ENCODE data around the gene GATAD1. TPM values are rescaled to one million over a fixed set of nuclear protein-coding genes. Genes with fewer than 3 reads are reported as not detected.

Gene GATAD1
- total RNA-seq, 4 donors from 2014 or later, result 42.9 to 61.8 (median 54.1) TPM

GRCh38 chr7:92409357-92409756, 37.9 kb upstream of the GATAD1 start:
- TF ChIP-seq CTCF (IDR thresholded peaks at IDR 0.05; ENCODE audit: low read depth), result no peak

- no peak for TF ChIP-seq CTCF (IDR thresholded peaks at IDR 0.05; ENCODE audit: low read depth)
Measured at GRCh38 chr7:92412745-92413144, 34.5 kb upstream of the GATAD1 start.

DNA sequence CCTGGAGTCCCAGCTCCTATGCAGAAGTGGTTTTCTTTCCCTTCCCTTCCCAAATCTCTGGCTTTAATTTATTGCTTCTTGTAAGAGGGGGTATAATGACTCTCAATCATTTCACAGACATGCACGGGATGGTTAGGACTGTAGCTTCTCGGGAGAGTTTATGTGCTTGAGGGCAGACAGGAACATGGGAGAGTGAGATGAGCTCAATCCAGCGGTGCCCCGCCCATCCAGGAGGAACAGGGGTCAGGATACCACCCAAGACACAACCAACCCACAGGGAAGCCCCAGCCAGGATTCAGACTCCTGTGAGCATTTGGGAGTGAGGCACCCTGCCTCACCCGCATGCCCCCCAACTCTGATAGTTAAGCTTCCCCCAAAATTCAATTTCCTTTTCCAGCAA, 33.7 kb upstream of the GATAD1 start:
- no peak for TF ChIP-seq CTCF (IDR thresholded peaks at IDR 0.05; ENCODE audit: low read depth)

- TF ChIP-seq CTCF (IDR thresholded peaks at IDR 0.05; ENCODE audit: low read depth), result no peak
Measured at GRCh38 chr7:92415225-92415624, 32.1 kb upstream of the GATAD1 start.

GRCh38 chr7:92417913-92418312, 29.4 kb upstream of the GATAD1 start:
- TF ChIP-seq CTCF (IDR thresholded peaks at IDR 0.05; ENCODE audit: low read depth), result no peak

GRCh38 chr7:92421676-92422435, 25.4 kb upstream of the GATAD1 start:
- TF ChIP-seq CTCF (IDR thresholded peaks at IDR 0.05; ENCODE audit: low read depth), result no peak

- no peak for TF ChIP-seq CTCF (IDR thresholded peaks at IDR 0.05; ENCODE audit: low read depth)
Measured at GRCh38 chr7:92422926-92423325, 24.4 kb upstream of the GATAD1 start.
